B cell (primary cell): Measurements from ENCODE around the gene CDH12. TPM values are rescaled to one million over a fixed set of nuclear protein-coding genes. Genes with fewer than 3 reads are reported as not detected.

Source experiments
- ATAC-seq: fragments of 200-7000 bp; cut with Tn5 transposase; one replicate; pipeline ENCODE4 v1.10.0; 2021; ENCODE audit warnings: low read depth, mild to moderate bottlenecking, moderate number of reproducible peaks, moderate library complexity
- CTCF ChIA-PET: fragments of 350-600 bp; sonication (Branson Sonifier 250); formaldehyde crosslinking; loops from one replicate; lab custom pipeline; 2021; ENCODE audit warnings: antibody characterized with exemption, inconsistent platforms; lab: Charles Lee
- POLR2A ChIA-PET: fragments of 350-600 bp; sonication (Branson Sonifier 250); formaldehyde crosslinking; loops from one replicate; lab custom pipeline; 2021; ENCODE audit warnings: antibody characterized with exemption; lab: Charles Lee
- DNase-seq: peaks from one replicate; pipeline ENCODE4 v3.0.0; 2013
- H2AFZ ChIP-seq: 2 replicates; pipeline ENCODE4 v1.6.1; 2012; ENCODE audit warnings: mild to moderate bottlenecking, low read depth, low read length; ENCODE audit not compliant: insufficient read depth, poor library complexity, severe bottlenecking
- H3K27ac ChIP-seq, 2 donors: 1 replicate in 1 of 2; 2 replicates in 1 of 2; pipeline ENCODE4 v1.5.1; 2012 to 2013; ENCODE audit warnings: low read length in 2 of 2, mild to moderate bottlenecking in 2 of 2, moderate library complexity in 1 of 2
- H3K27me3 ChIP-seq, 4 experiments: fragments of 200-600 bp in 1 of 4; sonication (generic) in 1 of 4; replicated peaks in 1 of 4; 1 replicate in 2 of 4; 2 replicates in 2 of 4; pipeline versions ENCODE4 v1.6.1 to v1.7.0; 2013 to 2016; ENCODE audit warnings: low read length in 3 of 4, mild to moderate bottlenecking in 2 of 4, mixed read lengths in 1 of 4, moderate library complexity in 1 of 4; ENCODE audit not compliant: insufficient read depth in 4 of 4, control insufficient read depth in 3 of 4; ENCODE audit errors: control extremely low read depth in 1 of 4
- H3K36me3 ChIP-seq, 2 experiments: replicated peaks in 1 of 2; 1 replicate in 1 of 2; 2 replicates in 1 of 2; pipeline versions ENCODE4 v1.6.1 to v1.7.1; 2013; ENCODE audit warnings: low read length in 1 of 2; ENCODE audit not compliant: insufficient read depth in 2 of 2, control insufficient read depth in 1 of 2; ENCODE audit errors: control extremely low read depth in 1 of 2, extremely low read depth in 1 of 2
- H3K4me1 ChIP-seq, 2 donors: fragments of 200-600 bp in 1 of 2; sonication (generic) in 1 of 2; 1 replicate in 1 of 2; 2 replicates in 1 of 2; pipeline versions ENCODE4 v1.5.1 to v1.6.1; 2013 to 2017; ENCODE audit warnings: low read length in 2 of 2; ENCODE audit not compliant: control insufficient read depth in 2 of 2, insufficient read depth in 2 of 2
- H3K4me2 ChIP-seq: replicated peaks from 2 replicates; pipeline ENCODE3; 2012; ENCODE audit warnings: mild to moderate bottlenecking, low read depth, low read length; ENCODE audit not compliant: poor library complexity, severe bottlenecking
- H3K4me3 ChIP-seq, 5 experiments: fragments of 200-600 bp in 1 of 5; sonication (generic) in 1 of 5; 1 replicate in 3 of 5; 2 replicates in 2 of 5; pipeline versions ENCODE4 v1.5.1 to v1.7.0; 2011 to 2016; ENCODE audit warnings: low read length in 4 of 5, mild to moderate bottlenecking in 4 of 5, low read depth in 2 of 5, control low read depth in 1 of 5, moderate library complexity in 1 of 5; ENCODE audit not compliant: insufficient read depth in 1 of 5; ENCODE audit errors: control extremely low read depth in 1 of 5, extremely low read depth in 1 of 5
- H3K79me2 ChIP-seq: fragments of 200-600 bp; sonication (generic); one replicate; pipeline ENCODE4 v1.6.0; 2016; ENCODE audit warnings: low read length; ENCODE audit not compliant: control insufficient read depth, insufficient read depth
- H3K9ac ChIP-seq: fragments of 200-600 bp; sonication (generic); 2 replicates; pipeline ENCODE4 v1.6.1; 2017; ENCODE audit warnings: mild to moderate bottlenecking, low read length, moderate library complexity
- H3K9me3 ChIP-seq, 3 donors: one replicate each; pipeline versions ENCODE4 v1.6.1 to v1.7.1; 2013; ENCODE audit warnings: low read length in 2 of 3; ENCODE audit not compliant: control insufficient read depth in 2 of 3, insufficient read depth in 1 of 3; ENCODE audit errors: control extremely low read depth in 1 of 3
- H4K20me1 ChIP-seq: 2 replicates; pipeline ENCODE4 v1.6.0; 2012; ENCODE audit warnings: mild to moderate bottlenecking, low read length; ENCODE audit not compliant: insufficient read depth, control insufficient read depth, poor library complexity, severe bottlenecking
- H3K27ac Mint-ChIP-seq: one replicate; pipeline ENCODE4 v1.8.0; 2021; ENCODE audit warnings: mixed read lengths
- H3K27me3 Mint-ChIP-seq: one replicate; pipeline ENCODE4 v1.8.0; 2021; ENCODE audit warnings: mixed read lengths
- H3K4me1 Mint-ChIP-seq: one replicate; pipeline ENCODE4 v1.8.0; 2021; ENCODE audit warnings: mixed read lengths
- H3K4me3 Mint-ChIP-seq: one replicate; pipeline ENCODE4 v1.8.0; 2021; ENCODE audit warnings: mixed read lengths
- H3K9me3 Mint-ChIP-seq: one replicate; pipeline ENCODE4 v1.8.0; 2022; ENCODE audit warnings: mixed read lengths; ENCODE audit not compliant: insufficient read depth
- CTCF ChIP-seq: fragments of 200-600 bp; IDR thresholded peaks from one replicate; pipeline ENCODE4 v1.8.0; 2022; ENCODE audit warnings: antibody characterized with exemption, mild to moderate bottlenecking
- EZH2 ChIP-seq: IDR thresholded peaks from 2 replicates; pipeline ENCODE4 v1.6.1; 2012; ENCODE audit warnings: borderline replicate concordance, low read depth, mild to moderate bottlenecking, moderate library complexity, low read length; ENCODE audit not compliant: insufficient read depth, poor library complexity, severe bottlenecking
- WGBS: methylation state at CpG from one replicate; pipeline ENCODE4 v1.1.5; 2013; ENCODE audit warnings: missing lambda C conversion rate; ENCODE audit not compliant: insufficient coverage; 5-methylcytosine and 5-hydroxymethylcytosine counted together
- intact Hi-C: fragments of 100-400 bp; cut with micrococcal nuclease; formaldehyde crosslinking; loops from one replicate; pipeline ENCODE4 v1.10.0; 2022
- polyA plus RNA-seq: library from polyadenylated mRNA; depleted of rRNA; stranded (reverse); fragments of >200 nt; gene quantifications from 2 replicates; pipeline ENCODE4 v1.2.3, GENCODE V29; 2012
- total RNA-seq, 2 donors: library from RNA; stranded (reverse); fragments of 120-200 nt in 1 of 2; gene quantifications; 1 replicate in 1 of 2; 2 replicates in 1 of 2; pipeline versions ENCODE4 v1.2.3 to v1.2.4, GENCODE V29; 2013 to 2022

CDH12 gene
- total and polyA plus RNA-seq, 2 donors (not counting 1 experiment from before 2014, with no cell fraction given): not detected

- intact Hi-C loops: no loop called here
- no peak overlapping the region for H2AFZ ChIP-seq
- H3K36me3 ChIP-seq: no peaks in the 10 kb centered on the region
- H3K79me2 ChIP-seq: no peaks in the 10 kb centered on the region
- no peaks in the 10 kb centered on the region for H4K20me1 ChIP-seq
- DNase-seq: no peak
- H3K4me3 Mint-ChIP-seq: no peak overlapping the region
- no peak overlapping the region for H3K27ac ChIP-seq
- no peak overlapping the region for H3K27ac Mint-ChIP-seq
- H3K4me3 ChIP-seq: no peak overlapping the region
- no peak overlapping the region for H3K9ac ChIP-seq
- H3K27me3 ChIP-seq: no peaks in the 10 kb centered on the region
- POLR2A ChIA-PET: no interaction called here
- H3K4me1 Mint-ChIP-seq: no peaks in the 10 kb centered on the region
- no peaks in the 10 kb centered on the region for H3K27me3 Mint-ChIP-seq
- CTCF ChIA-PET: no interaction called here
- no peak for ATAC-seq
- H3K4me1 ChIP-seq: no peaks in the 10 kb centered on the region
- H3K9me3 Mint-ChIP-seq: peaks cover 2% of the 10 kb centered on the region
- no peak overlapping the region for H3K4me2 ChIP-seq
- no peak for TF ChIP-seq EZH2
- no peak for TF ChIP-seq CTCF
- H3K9me3 ChIP-seq: no peaks in the 10 kb centered on the region
- 89% methylated on average over 2 of the region's 2 CpGs for WGBS
Measured at GRCh38 chr5:22665801-22666200, 187.3 kb downstream of the CDH12 start.

- ATAC-seq (no peak), DNase-seq (no peak)
- Mint-ChIP-seq H3K4me1 (no peaks in the 10 kb centered on the region), H3K27ac (no peak overlapping the region), H3K27me3 (no peaks in the 10 kb centered on the region), H3K4me3 (no peak overlapping the region), H3K9me3 (no peaks in the 10 kb centered on the region)
- Histone ChIP-seq H4K20me1 (no peaks in the 10 kb centered on the region), H3K4me2 (no peak overlapping the region), H3K27me3 (no peaks in the 10 kb centered on the region), H3K9me3 (no peaks in the 10 kb centered on the region), H3K79me2 (no peaks in the 10 kb centered on the region), H3K4me3 (no peak overlapping the region), H3K9ac (no peak overlapping the region), H3K27ac (no peak overlapping the region), H3K4me1 (no peaks in the 10 kb centered on the region), H3K36me3 (no peaks in the 10 kb centered on the region), H2AFZ (no peak overlapping the region)
- CTCF ChIA-PET: no interaction called here
- WGBS: 43% methylated on average over 1 of the region's 2 CpGs
- POLR2A ChIA-PET: no interaction called here
- TF ChIP-seq CTCF (no peak), EZH2 (no peak)
- intact Hi-C loops: no loop called here
Measured at GRCh38 chr5:22663134-22663533, 190.0 kb downstream of the CDH12 start.
